BLaER1 (cell line): ENCODE results near the gene MPC1.
"Not testable (repeated sequence)": the region's sequence is repeated elsewhere in the genome, so short reads cannot be mapped to it uniquely, and the experiment has no call there.

Experiments used
- H3K27ac ChIP-seq: shearing (Covaris generic); formaldehyde crosslinking; 2 replicates; pipeline ENCODE4 v1.8.1; 2022
- H3K27me3 ChIP-seq: shearing (Covaris generic); formaldehyde crosslinking; 2 replicates; pipeline ENCODE4 v1.8.1; 2022
- H3K36me3 ChIP-seq: shearing (Covaris generic); formaldehyde crosslinking; 2 replicates; pipeline ENCODE4 v1.8.1; 2022
- H3K4me1 ChIP-seq: shearing (Covaris generic); formaldehyde crosslinking; 2 replicates; pipeline ENCODE4 v1.8.1; 2022
- H3K4me2 ChIP-seq: shearing (Covaris generic); formaldehyde crosslinking; 2 replicates; pipeline ENCODE4 v1.8.1; 2022
- H3K4me3 ChIP-seq: shearing (Covaris generic); formaldehyde crosslinking; 2 replicates; pipeline ENCODE4 v1.8.1; 2022
- H3K9ac ChIP-seq: shearing (Covaris generic); formaldehyde crosslinking; 2 replicates; pipeline ENCODE4 v1.8.1; 2022
- H3K9me3 ChIP-seq: shearing (Covaris generic); formaldehyde crosslinking; 2 replicates; pipeline ENCODE4 v1.8.1; 2022
- H4K20me1 ChIP-seq: shearing (Covaris generic); formaldehyde crosslinking; 2 replicates; pipeline ENCODE4 v1.8.1; 2022
- Cebpa-rat ChIP-seq: shearing (Covaris generic); IDR thresholded peaks from 2 replicates; pipeline ENCODE4 v1.8.1; 2022

The MPC1 gene

DNA sequence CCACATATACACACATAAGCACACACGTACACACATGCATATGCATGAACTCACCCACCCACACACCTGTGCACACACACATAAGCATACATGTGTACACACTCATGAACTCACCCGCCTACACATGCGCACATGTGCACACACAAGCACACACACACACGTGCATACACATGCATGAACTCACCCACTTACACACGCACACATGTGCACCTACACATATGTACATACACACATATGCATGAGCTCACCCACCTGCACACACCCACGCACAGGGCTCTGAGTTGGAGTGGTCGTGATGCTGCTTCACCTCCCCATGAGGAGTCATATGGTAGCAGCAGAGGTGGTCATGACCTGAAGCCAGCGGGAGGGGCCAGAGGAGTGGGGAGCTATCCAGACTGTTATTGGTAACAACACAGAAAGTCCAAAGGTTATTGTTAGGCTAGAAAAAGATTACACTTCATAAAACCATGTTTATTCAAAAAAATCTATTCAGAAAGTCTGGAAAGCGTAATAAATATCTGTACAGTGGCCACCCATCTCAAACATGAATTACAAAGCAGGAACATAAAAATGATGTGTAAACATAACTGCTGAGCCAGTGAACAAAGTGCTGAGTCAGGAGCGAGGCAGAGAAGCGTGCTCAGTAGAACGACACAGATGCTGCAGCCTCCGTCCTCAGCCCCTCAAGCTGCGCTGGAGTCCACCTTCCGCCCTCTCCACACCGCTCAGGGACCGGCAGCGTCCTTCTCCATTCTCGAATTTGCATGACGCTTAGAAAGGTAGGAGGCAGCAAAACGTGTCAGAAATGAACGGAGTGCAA lies 26.4 kb upstream of the MPC1 start:
- H3K27ac ChIP-seq, result no peak overlapping the region
- no peaks in the 10 kb centered on the region for H4K20me1 ChIP-seq
- H3K9me3 ChIP-seq, result no peaks in the 10 kb centered on the region
- no peaks in the 10 kb centered on the region for H3K36me3 ChIP-seq
- no peak overlapping the region for H3K4me3 ChIP-seq
- no peak overlapping the region for H3K4me2 ChIP-seq
- no peak for TF ChIP-seq Cebpa-rat
- H3K4me1 ChIP-seq, result peaks cover 21% of the 10 kb centered on the region
- no peak overlapping the region for H3K9ac ChIP-seq
- H3K27me3 ChIP-seq, result no peaks in the 10 kb centered on the region

DNA sequence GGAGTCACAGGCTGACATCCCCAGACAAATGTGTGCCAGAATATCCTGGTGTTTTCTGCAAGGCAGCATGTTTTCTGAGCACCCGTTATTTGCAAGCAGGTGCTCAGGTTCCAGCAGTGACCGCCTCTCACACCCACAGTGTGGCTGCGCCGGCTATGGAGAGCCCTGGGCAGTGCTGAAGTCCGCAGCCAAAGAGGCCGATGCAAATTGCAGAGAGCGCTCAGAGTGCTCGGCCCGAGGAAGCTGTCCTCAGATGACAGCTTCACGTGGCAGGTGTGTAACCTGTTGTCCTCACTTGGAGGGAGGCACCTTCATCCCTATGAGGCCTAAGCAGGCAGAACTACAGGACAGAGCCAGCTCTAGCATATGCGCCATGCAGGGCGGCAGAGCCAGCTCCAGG lies 23.5 kb upstream of the MPC1 start:
- no peak for TF ChIP-seq Cebpa-rat
- Histone ChIP-seq H3K4me1 (peaks cover 13% of the 10 kb centered on the region), H3K27me3 (no peaks in the 10 kb centered on the region), H3K27ac (no peak overlapping the region), H3K9me3 (no peaks in the 10 kb centered on the region), H3K4me2 (no peak overlapping the region), H4K20me1 (no peaks in the 10 kb centered on the region), H3K4me3 (no peak overlapping the region), H3K9ac (no peak overlapping the region), H3K36me3 (no peaks in the 10 kb centered on the region)

DNA sequence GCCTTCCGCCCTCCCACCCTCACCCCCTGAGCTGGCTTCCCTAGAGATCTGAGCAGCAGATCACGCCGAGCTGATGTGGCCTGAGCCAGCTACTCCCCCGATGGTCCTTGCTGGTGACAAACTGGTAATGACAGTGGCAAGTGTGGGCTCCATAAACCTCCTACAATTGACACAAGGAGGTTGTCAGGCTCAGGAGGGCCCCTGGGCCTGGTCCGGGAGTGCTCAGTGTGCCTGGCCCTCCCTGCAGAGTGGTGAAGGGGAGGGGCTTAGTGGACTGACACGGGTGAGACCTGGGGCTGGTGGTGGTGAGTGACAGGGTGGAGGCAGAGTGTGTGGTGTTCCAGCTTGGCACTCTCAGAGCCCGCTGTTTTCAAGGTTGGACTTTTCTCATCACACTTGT lies 22.6 kb upstream of the MPC1 start:
- no peak overlapping the region for H3K27ac ChIP-seq
- H4K20me1 ChIP-seq, result no peaks in the 10 kb centered on the region
- H3K9me3 ChIP-seq, result no peaks in the 10 kb centered on the region
- no peaks in the 10 kb centered on the region for H3K36me3 ChIP-seq
- H3K9ac ChIP-seq, result no peak overlapping the region
- H3K4me1 ChIP-seq, result peaks cover 5% of the 10 kb centered on the region
- H3K4me2 ChIP-seq, result no peak overlapping the region
- no peak overlapping the region for H3K4me3 ChIP-seq
- no peaks in the 10 kb centered on the region for H3K27me3 ChIP-seq
- TF ChIP-seq Cebpa-rat, result no peak

DNA sequence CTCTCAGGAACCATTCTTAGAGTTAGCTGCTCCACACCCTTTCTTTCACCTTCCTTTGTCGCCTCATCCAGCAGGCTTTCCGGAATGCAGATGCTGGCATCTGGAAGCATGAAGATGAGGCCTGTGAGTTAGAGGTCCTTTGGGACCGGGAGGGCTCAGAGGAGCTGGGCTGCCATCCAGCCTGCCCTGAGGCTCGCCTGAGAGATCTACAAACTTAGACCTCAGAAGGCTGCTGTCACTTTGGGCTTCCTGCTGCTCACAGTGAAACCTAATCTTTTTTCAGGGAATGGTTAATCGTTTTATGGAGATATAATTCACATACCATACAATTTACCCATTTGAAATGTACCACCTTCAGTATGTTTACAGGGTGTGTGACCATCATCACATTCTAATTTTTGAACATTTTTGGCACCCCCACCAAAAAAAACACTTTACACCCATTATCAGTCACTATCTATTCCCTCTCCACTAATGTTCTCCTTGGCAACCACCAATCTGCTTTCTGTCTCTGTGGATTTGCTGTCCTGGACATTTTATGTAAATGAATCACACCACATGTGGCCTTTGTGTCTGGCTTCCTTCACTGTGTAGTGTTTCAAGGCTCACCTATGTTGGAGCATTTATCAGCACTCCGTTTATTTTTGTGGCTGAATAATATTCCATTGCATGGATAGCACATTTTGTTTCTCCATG lies 20.0 kb upstream of the MPC1 start:
- Histone ChIP-seq H3K9ac (no peak overlapping the region), H3K27ac (no peak overlapping the region), H3K36me3 (no peaks in the 10 kb centered on the region), H3K9me3 (peaks cover 3% of the 10 kb centered on the region), H3K4me1 (peaks cover 5% of the 10 kb centered on the region), H3K27me3 (no peaks in the 10 kb centered on the region), H3K4me2 (no peak overlapping the region), H4K20me1 (no peaks in the 10 kb centered on the region), H3K4me3 (no peak overlapping the region)
- TF ChIP-seq Cebpa-rat, result no peak

DNA sequence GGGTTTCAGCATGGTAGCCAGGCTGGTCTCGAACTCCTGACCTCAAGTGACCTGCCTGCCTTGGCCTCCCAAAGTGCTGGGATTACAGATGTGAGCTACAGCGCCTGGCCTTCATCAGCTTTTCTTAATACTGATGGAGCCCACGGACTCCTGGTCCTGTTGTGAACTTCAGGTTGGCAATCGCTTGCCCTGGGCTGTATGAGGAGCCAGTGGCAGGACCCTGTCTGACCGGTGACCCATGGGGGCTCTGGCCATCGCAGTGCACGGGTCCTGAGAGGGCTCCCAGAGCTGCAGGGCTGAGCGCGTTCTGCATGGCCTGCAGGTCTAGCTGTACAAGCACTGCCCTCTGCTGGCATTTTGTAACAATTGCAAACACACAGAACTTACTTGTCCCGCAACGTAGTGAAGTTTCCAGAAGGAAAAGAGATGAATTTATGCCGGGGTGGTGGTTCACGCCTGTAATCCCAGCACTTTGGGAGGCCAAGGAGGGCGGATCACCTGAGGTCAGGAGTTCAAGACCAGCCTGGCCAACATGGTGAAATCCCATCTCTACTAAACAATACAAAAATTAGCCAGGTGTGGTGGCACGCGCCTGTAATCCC lies 18.0 kb upstream of the MPC1 start:
- not testable (repeated sequence) for H3K4me3 ChIP-seq, H3K27ac ChIP-seq, H3K4me2 ChIP-seq, H3K9me3 ChIP-seq, H3K27me3 ChIP-seq, H3K9ac ChIP-seq, H4K20me1 ChIP-seq, H3K36me3 ChIP-seq
- H3K4me1 ChIP-seq, result peaks cover 13% of the 10 kb centered on the region

GRCh38 chr6:166400181-166400580 lies 17.4 kb upstream of the MPC1 start:
- Histone ChIP-seq H3K4me3 (no peak overlapping the region), H3K9ac (no peak overlapping the region)

GRCh38 chr6:166398348-166398747 lies 15.6 kb upstream of the MPC1 start:
- H3K4me1 ChIP-seq, result peaks cover 13% of the 10 kb centered on the region
- no peaks in the 10 kb centered on the region for H3K36me3 ChIP-seq
- no peak for TF ChIP-seq Cebpa-rat
- H3K4me3 ChIP-seq, result no peak overlapping the region
- H3K27ac ChIP-seq, result no peak overlapping the region
- H3K9me3 ChIP-seq, result peaks cover 6% of the 10 kb centered on the region
- no peak overlapping the region for H3K4me2 ChIP-seq
- H3K9ac ChIP-seq, result no peak overlapping the region
- no peaks in the 10 kb centered on the region for H3K27me3 ChIP-seq
- H4K20me1 ChIP-seq, result no peaks in the 10 kb centered on the region

More at GRCh38 chr6:166400181-166400580, 17.4 kb upstream of the MPC1 start:
- Histone ChIP-seq H3K27ac (no peak overlapping the region), H3K9me3 (peaks cover 6% of the 10 kb centered on the region), H3K4me2 (no peak overlapping the region), H3K36me3 (no peaks in the 10 kb centered on the region), H4K20me1 (no peaks in the 10 kb centered on the region), H3K27me3 (no peaks in the 10 kb centered on the region), H3K4me1 (peaks cover 13% of the 10 kb centered on the region)
- no peak for TF ChIP-seq Cebpa-rat

DNA sequence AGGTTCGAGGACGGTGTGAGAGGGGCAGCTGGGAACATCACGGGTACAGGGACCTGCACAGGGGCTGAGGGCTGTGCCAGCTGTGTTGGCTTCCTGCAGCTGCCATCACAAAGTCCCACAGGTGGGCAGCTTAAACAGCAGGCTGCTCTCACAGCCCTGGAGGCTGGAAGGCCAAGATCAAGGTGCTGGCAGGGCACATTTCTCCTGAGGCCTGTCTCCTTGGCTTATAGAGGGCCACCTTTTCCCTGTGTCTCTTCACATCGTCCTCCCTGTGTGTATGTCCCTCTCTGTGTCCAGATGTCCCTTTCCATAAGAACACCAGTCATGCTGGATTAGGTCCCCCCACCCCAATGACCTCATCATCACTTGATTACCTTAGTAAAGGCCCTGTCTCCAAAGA lies 15.1 kb upstream of the MPC1 start:
- H3K27me3 ChIP-seq, result no peaks in the 10 kb centered on the region
- H3K4me1 ChIP-seq, result peaks cover 13% of the 10 kb centered on the region
- H3K4me3 ChIP-seq, result no peak overlapping the region
- H3K4me2 ChIP-seq, result peak overlapping the region; percentile 46
- no peak overlapping the region for H3K27ac ChIP-seq
- H3K36me3 ChIP-seq, result no peaks in the 10 kb centered on the region
- no peak overlapping the region for H3K9ac ChIP-seq
- TF ChIP-seq Cebpa-rat, result no peak
- H3K9me3 ChIP-seq, result peaks cover 6% of the 10 kb centered on the region
- H4K20me1 ChIP-seq, result no peaks in the 10 kb centered on the region

DNA sequence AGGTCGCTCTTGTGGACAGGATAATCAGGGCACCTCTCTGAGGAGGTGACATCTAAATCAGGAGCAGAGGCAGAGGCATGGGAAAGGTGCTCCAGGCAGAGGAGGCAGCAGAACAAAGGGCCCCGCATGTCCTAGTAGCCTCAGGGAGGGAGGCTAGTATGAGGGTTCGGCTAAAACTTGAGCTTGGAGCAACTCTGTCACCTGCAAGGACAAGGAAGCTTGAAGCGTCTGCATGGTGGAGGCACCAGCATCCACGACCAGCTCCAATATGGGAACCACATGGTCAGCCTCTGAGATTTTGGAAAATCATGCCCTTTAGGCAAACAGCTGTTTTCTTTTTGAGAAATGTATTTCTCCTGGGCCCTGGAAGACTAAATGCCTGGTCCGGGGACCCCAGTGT lies 13.0 kb upstream of the MPC1 start:
- Histone ChIP-seq H3K4me2 (no peak overlapping the region), H3K9ac (no peak overlapping the region), H3K4me3 (no peak overlapping the region), H3K27ac (no peak overlapping the region), H3K36me3 (no peaks in the 10 kb centered on the region), H3K27me3 (no peaks in the 10 kb centered on the region), H4K20me1 (no peaks in the 10 kb centered on the region), H3K4me1 (peaks cover 14% of the 10 kb centered on the region), H3K9me3 (peaks cover 6% of the 10 kb centered on the region)
- no peak for TF ChIP-seq Cebpa-rat

DNA sequence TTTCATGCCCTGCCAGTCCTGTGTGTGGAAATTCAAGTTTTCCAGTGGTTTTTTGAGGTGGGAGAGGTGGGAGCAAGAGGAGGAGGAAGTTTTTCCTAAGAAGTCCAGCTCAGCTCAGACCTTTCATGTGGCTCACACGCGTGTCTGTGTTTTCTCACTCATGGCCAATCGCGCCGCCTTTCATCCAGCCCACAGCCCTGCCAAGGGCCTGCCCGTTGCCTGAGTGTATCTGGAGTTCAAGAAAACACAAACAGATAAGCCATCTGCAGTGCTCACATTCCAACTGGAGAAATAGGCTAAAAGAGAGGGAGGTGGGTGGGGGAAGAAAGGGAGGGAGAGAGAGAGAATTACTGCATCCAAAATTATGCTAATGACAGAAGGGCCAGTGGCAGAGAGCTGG lies 12.6 kb upstream of the MPC1 start:
- Histone ChIP-seq H3K27ac (no peak overlapping the region), H3K4me3 (no peak overlapping the region), H3K36me3 (no peaks in the 10 kb centered on the region), H3K27me3 (no peaks in the 10 kb centered on the region), H4K20me1 (no peaks in the 10 kb centered on the region), H3K9me3 (peaks cover 6% of the 10 kb centered on the region), H3K9ac (no peak overlapping the region), H3K4me2 (no peak overlapping the region), H3K4me1 (peaks cover 18% of the 10 kb centered on the region)
- no peak for TF ChIP-seq Cebpa-rat
